Stimulated activated CD4-positive, alpha-beta T cell treated with anti-CD3 and anti-CD28 coated beads, Interleukin-1b, Interleukin-23, amount 100 ng/mL, for 4 hours (primary cell): ENCODE data around the gene GPR17.

ENCODE experiments used
- DNase-seq, 2 donors: peaks; one replicate each; pipeline ENCODE4 v3.0.0-alpha.2; 2020; ENCODE audit warnings: low read depth in 2 of 2

Gene GPR17

GRCh38 chr2:127671557-127672302 lies 25.8 kb downstream of the GPR17 start:
- DNase-seq: no peak

GRCh38 chr2:127672341-127673224 lies 26.6 kb downstream of the GPR17 start:
- DNase-seq: no peak

GRCh38 chr2:127673291-127674069 lies 27.5 kb downstream of the GPR17 start:
- no peak for DNase-seq

GRCh38 chr2:127674241-127675209 lies 28.6 kb downstream of the GPR17 start:
- DNase-seq: peak in 1 of 2 donors; percentile 13

GRCh38 chr2:127675331-127676261 lies 29.6 kb downstream of the GPR17 start, which contains the start of gene LIMS2:
LIMS2 (minus strand) TSS chr2:127675530; CDS start chr2:127675024, 506 bp downstream.
- no peak for DNase-seq

GRCh38 chr2:127676906-127677305 lies 31.0 kb downstream of the GPR17 start:
- no peak for DNase-seq

GRCh38 chr2:127678531-127678930 lies 32.6 kb downstream of the GPR17 start:
- no peak for DNase-seq

GRCh38 chr2:127678991-127679390 lies 33.0 kb downstream of the GPR17 start:
- no peak for DNase-seq

- DNase-seq: no peak
Observed at GRCh38 chr2:127679680-127680361, 33.9 kb downstream of the GPR17 start.

- no peak for DNase-seq
Observed at GRCh38 chr2:127680706-127681287, 34.8 kb downstream of the GPR17 start.

- DNase-seq: no peak
Observed at GRCh38 chr2:127681288-127681804, 35.4 kb downstream of the GPR17 start.

GRCh38 chr2:127681976-127682857 lies 36.3 kb downstream of the GPR17 start:
- DNase-seq: no peak

- no peak for DNase-seq
Observed at GRCh38 chr2:127683056-127683455, 37.1 kb downstream of the GPR17 start.

GRCh38 chr2:127683757-127684156 lies 37.8 kb downstream of the GPR17 start:
- no peak for DNase-seq

- DNase-seq: no peak
Observed at GRCh38 chr2:127685410-127686080, 39.6 kb downstream of the GPR17 start.

- DNase-seq: no peak
Observed at GRCh38 chr2:127688405-127688804, 42.5 kb downstream of the GPR17 start.

GRCh38 chr2:127690696-127691095 lies 44.7 kb downstream of the GPR17 start:
- DNase-seq: no peak
